NCI-H2171 treated with DMSO at 0.1 percent for 48 hours (cell line): Measurements from ENCODE around the gene PNMT.
"Not testable (repeated sequence)": the region's sequence is repeated elsewhere in the genome, so short reads cannot be mapped to it uniquely, and the experiment has no call there.

Experiments
- DNase-seq: peaks from one replicate; lab custom pipeline; 2025; lab: John Stamatoyannopoulos, UW

PNMT gene

GRCh38 chr17:39709319-39709997 is 41.2 kb downstream of the PNMT start:
- no peak for DNase-seq

DNA sequence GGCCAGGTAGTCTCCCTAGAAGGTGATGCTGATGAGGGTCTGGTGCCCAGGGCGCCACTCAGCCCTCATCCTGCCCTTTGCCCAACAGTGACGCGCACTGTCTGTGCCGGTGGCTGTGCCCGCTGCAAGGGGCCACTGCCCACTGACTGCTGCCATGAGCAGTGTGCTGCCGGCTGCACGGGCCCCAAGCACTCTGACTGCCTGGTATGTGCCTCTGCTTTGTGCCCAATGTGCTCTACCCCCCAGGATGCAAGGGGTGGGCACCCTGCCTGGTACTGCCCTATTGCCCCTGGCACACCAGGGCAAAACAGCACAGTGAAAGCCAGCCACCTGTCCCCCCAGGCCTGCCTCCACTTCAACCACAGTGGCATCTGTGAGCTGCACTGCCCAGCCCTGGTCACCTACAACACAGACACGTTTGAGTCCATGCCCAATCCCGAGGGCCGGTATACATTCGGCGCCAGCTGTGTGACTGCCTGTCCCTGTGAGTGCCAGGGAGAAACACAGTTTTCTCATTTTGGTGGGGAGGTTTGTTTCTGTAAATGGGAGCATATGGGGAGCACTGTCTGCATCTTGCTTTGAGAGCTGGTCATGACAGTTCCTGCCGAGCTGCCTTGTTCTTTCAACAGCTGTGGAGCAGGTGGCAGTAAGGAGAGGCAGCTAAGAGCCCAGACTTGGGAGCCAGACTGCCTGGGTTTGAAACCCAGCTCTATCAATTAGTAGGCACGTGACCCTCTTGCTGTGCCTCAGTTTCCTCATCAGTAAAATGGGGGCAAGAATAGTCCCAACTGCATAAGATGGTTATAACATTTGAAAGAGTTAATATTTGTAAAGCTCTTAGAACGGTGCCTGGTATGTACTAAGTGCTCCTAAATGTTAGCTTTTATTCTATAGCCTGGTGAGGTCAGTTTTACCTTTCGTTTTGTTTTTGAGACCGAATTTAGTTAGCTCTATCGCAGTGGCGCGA is 42.0 kb downstream of the PNMT start:
- DNase-seq = peak; percentile 52

DNA sequence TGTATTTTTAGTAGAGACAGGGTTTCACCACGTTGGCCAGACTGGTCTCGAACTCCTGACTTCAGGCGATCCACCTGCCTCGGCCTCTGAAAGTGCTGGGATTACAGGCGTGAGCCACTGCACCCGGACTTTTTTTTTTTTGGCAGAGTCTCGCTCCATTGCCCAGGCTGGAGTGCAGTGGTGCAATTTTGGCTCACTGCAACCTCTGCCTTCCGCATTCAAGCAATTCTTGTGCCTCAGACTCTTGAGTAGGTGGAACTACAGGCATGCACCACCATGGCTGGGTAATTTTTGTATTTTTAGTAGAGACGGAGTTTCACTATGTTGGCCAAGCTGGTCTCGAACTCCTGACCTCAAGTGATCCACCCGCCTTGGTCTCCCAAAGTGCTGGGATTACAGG is 42.8 kb downstream of the PNMT start:
- DNase-seq = not testable (repeated sequence)

DNA sequence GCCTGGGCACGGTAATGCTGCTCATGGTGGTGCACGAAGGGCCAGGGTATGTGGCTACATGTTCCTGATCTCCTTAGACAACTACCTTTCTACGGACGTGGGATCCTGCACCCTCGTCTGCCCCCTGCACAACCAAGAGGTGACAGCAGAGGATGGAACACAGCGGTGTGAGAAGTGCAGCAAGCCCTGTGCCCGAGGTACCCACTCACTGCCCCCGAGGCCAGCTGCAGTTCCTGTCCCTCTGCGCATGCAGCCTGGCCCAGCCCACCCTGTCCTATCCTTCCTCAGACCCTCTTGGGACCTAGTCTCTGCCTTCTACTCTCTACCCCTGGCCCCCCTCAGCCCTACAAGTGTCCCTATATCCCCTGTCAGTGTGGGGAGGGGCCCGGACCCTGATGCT is 43.6 kb downstream of the PNMT start:
- no peak for DNase-seq

DNA sequence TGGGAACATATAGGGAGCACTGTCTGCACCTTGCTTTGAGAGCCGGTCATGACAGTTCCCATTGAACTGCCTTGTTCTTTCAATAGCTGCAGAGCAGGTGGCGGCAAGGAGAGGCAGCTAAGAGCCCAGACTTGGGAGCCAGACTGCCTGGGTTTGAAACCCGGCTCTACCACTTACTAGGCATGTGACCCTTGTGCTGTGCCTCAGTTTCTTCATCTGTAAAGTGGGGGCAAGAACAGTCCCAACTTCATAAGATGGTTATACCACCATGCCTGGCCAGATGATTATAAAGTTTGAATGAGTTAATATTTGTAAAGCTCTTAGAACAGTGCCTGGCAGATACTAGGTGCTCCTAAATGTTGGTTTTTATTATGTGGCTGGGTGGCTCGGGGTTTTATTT is 46.0 kb downstream of the PNMT start:
- no peak for DNase-seq

DNA sequence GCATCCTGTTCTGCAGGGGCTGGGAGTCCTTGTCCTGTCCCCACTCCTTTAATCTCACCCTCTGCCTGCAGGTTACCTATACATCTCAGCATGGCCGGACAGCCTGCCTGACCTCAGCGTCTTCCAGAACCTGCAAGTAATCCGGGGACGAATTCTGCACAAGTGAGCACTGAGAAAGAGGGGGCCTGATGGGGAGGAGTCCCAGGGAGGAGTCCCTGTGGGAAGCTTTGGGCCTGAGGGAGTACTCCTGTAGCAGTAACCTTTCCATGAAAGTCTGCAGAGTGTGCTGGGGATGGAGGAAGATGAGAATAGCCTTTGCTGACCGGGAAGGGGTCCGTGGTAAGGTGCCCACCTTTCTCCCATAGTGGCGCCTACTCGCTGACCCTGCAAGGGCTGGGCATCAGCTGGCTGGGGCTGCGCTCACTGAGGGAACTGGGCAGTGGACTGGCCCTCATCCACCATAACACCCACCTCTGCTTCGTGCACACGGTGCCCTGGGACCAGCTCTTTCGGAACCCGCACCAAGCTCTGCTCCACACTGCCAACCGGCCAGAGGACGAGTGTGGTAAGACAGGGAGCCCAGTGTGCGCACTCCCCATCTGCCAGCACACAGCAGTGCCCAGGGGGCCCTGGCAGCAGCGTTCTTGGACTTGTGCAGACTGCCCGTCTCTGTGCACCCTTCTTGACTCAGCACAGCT is 47.3 kb downstream of the PNMT start:
- no peak for DNase-seq

- DNase-seq = no peak
Measured at GRCh38 chr17:39716073-39716818, 48.0 kb downstream of the PNMT start.

DNA sequence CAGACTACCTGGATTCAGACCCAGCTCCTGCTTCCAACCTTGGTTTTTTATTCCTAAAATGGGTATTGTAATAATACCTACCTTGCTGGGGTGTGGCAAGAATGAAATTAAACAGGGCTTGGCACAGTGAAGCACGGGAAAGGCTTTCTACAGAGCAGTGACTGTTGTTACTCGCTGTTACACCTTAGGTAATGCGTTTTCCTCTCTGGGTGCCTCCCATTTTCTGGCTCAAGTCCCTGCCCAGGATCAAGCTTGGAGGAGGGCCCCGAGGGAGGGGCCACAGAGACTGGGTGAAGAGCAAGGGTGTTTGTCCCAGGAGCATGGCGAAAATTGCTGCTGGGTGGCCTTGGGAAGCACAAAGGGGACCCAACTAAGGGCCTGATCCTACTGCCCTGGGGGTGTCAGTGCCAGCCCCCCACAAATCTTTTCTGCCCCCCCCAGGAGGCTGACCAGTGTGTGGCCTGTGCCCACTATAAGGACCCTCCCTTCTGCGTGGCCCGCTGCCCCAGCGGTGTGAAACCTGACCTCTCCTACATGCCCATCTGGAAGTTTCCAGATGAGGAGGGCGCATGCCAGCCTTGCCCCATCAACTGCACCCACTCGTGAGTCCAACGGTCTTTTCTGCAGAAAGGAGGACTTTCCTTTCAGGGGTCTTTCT is 48.8 kb downstream of the PNMT start:
- DNase-seq = no peak

- DNase-seq = no peak
Measured at GRCh38 chr17:39717660-39718059, 49.4 kb downstream of the PNMT start.

- DNase-seq = no peak
Measured at GRCh38 chr17:39719563-39720355, 51.5 kb downstream of the PNMT start.
